Choroid plexus epithelial cell (primary cell): ENCODE data around the gene GLIPR1L2.

Experiments
- DNase-seq: peaks from one replicate; pipeline ENCODE4 v3.0.0-alpha.2; 2010; ENCODE audit warnings: low read depth
- H3K4me3 ChIP-seq: 2 replicates; pipeline ENCODE4 v1.5.1; 2011; ENCODE audit warnings: low read depth, mild to moderate bottlenecking, control low read depth, low read length, moderate library complexity
- TF ChIP-seq, protein P1 (sequence below): conservative IDR thresholded peaks from 2 replicates; pipeline ENCODE4 v1.5.1; 2011; ENCODE audit warnings: low read depth, mild to moderate bottlenecking, control low read depth, inconsistent platforms, low read length, moderate library complexity

The GLIPR1L2 gene

DNA sequence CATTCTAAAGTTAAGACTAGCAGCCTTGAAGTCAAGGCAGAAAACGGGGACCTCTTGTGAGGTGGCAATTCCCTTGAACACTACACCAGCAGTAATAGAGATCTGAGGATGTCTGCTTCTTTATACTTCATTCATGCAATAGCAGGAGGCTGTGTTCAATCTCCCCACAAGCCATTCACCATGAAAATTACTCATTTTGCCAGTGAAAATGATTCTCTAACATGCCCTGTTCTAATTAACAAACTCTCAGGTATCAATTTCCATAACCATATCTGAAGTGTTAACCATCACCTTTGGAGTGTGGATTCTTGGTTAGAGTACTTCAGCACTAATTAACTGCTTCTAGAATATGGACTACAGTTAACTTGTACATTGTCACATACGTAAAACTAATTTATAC, 86.2 kb downstream of the GLIPR1L2 start:
- no peak for DNase-seq
- TF ChIP-seq, protein P1, sequence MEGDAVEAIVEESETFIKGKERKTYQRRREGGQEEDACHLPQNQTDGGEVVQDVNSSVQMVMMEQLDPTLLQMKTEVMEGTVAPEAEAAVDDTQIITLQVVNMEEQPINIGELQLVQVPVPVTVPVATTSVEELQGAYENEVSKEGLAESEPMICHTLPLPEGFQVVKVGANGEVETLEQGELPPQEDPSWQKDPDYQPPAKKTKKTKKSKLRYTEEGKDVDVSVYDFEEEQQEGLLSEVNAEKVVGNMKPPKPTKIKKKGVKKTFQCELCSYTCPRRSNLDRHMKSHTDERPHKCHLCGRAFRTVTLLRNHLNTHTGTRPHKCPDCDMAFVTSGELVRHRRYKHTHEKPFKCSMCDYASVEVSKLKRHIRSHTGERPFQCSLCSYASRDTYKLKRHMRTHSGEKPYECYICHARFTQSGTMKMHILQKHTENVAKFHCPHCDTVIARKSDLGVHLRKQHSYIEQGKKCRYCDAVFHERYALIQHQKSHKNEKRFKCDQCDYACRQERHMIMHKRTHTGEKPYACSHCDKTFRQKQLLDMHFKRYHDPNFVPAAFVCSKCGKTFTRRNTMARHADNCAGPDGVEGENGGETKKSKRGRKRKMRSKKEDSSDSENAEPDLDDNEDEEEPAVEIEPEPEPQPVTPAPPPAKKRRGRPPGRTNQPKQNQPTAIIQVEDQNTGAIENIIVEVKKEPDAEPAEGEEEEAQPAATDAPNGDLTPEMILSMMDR, result no peak

DNA sequence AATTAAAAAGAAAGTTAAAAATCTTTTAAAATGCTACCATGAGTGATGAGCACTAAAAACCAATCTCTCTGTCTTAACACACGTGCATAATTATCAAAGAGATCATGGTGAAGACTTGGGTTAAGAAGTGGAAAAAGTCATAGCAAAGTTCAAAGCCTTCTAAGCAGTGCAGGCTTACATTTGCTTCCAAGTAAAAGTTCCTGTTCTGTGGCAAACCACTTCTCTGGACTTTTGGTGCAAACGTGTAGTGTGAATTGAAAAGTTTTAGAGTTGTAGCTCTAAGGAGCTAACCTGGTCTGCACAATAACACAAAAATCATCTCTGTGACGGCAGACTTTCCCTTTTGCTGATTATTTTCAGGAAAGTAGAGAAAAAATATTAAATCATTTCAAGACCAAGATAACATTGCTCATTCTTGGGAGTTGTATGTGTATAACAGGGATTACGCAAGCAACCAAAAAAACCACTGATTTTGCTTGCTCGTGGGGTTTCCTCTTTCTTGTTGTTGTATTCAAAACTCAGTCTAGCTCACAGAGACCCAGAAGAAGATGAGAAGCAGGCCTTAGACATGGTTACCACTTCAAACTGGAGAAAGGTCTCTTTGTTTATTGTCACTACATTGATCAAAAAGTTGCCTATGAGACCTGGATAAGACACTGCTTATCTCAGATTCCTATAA, 87.4 kb downstream of the GLIPR1L2 start:
- DNase-seq, result peak; percentile 81
- H3K4me3 ChIP-seq, result no peak overlapping the region
- TF ChIP-seq, protein P1, result no peak

More for the DNA sequence above, 86.2 kb downstream of the GLIPR1L2 start:
- no peak overlapping the region for H3K4me3 ChIP-seq

DNA sequence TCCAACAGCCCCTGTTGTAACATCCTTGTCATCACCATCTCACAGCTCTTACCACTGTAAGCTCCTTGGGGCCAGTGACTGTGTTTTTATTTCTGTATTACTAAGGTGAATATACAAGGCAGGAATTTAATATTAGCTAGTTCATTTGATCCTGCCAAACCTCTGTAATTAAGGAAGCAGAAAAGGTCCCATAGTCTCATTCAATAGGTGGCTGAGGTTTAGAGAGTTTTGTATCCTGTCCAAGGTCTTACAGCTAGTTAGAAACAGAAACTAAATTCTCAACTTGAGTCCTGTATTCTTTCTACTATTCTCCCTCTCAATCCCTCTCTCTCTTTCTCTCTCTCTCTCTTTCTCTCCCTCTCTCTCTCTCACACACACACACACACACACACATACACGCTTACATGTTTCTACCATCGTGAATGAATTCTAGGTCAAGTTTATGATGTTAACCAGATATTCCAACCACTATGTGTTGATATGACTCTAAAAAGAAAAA, 89.1 kb downstream of the GLIPR1L2 start:
- TF ChIP-seq, protein P1, result no peak

DNA sequence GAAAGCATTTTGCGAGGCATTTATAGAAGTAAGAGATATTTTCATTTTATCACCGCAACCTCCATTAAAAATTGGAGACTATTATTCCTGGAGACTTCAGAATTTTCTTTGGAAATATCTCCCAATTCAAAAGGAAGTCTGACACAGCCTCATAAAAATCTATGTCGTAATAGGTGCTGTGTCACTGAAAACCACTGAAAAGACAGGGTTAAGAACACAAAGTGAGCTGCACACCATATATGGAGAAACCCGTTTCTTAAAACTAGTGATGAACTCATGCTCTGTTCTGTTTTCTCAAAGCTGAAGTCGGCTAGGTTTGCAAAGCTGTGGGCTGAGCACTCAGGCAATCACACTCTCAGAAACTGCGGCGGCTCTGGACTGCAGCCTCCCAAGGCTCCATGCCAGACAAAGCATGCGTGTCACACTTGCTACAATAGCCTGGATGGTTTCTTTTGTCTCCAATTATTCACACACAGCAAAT, 89.6 kb downstream of the GLIPR1L2 start, which contains the start of gene GLIPR1:
Gene GLIPR1 (plus strand): TSS at position 287 of the 481 bp plus-strand sequence. CDS start 126 bp downstream, at position 413.
- TF ChIP-seq, protein P1, result no peak
- H3K4me3 ChIP-seq, result peak within 1 kb of the TSS; percentile 63
- peak; percentile 99 for DNase-seq

More for the DNA sequence above, 89.1 kb downstream of the GLIPR1L2 start:
- H3K4me3 ChIP-seq, result peak overlapping the region; percentile 29
- peak; percentile 79 for DNase-seq

DNA sequence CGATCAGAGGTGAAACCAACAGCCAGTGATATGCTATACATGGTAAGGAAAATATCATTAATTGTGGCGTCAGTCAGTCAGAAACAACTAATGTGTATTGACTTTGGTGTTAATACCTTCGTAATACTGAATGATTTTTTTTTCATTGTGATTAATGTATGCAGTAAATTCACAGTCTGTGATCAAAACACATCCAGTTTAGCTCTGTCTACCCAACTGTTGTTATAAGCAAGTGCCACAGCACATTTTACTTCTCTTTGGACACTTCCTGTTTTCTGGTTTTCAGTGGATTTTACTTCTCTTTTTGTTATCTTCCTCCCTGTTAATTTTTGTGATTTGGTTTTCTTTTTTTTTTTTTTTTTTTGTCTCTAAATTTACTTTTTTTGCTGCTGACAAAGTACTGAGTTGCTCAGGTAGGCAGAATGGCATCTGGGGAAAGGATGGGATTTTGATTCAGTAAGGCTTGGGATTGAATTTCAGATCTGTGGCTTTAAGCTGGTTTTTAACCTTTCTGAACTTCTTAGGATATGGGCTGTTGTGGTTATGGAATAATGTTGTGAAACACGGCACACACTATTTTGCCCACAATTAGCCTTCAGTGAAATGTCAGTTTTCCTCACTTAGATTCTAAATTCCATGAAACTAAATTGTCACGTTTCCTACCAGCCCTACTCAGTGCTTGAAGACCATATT, 90.3 kb downstream of the GLIPR1L2 start:
- peak; percentile 45 for DNase-seq
- TF ChIP-seq, protein P1, result no peak
- H3K4me3 ChIP-seq, result peak overlapping the region; percentile 63

DNA sequence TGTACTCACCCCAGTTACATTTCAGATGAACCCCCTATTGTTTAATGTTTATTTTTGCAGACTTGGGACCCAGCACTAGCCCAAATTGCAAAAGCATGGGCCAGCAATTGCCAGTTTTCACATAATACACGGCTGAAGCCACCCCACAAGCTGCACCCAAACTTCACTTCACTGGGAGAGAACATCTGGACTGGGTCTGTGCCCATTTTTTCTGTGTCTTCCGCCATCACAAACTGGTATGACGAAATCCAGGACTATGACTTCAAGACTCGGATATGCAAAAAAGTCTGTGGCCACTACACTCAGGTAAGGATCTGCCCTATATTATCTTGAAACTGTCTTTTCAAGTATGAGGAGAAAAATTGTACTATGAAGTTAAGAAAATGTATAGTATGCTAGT, 90.9 kb downstream of the GLIPR1L2 start:
- TF ChIP-seq, protein P1, result no peak

More for the DNA sequence above, 90.9 kb downstream of the GLIPR1L2 start:
- H3K4me3 ChIP-seq, result peak overlapping the region; percentile 63
- peak; percentile 83 for DNase-seq
